Activated CD4-positive, alpha-beta T cell treated with anti-CD3 and anti-CD28 coated beads, Interleukin-2, Interleukin-6, amounts not matched to agents 100 ng/mL and 50 ng/mL, durations not matched to agents 16 hours and 8 hours (primary cell): ENCODE data around the gene ZNF592.

Experiments
- DNase-seq: peaks from one replicate; pipeline ENCODE4 v3.0.0-alpha.2; 2020

ZNF592 gene

GRCh38 chr15:84831613-84832012 lies 83.2 kb downstream of the ZNF592 start:
- DNase-seq, result no peak

- no peak for DNase-seq
Measured at GRCh38 chr15:84832448-84833040, 84.2 kb downstream of the ZNF592 start.

GRCh38 chr15:84833447-84834228 lies 85.2 kb downstream of the ZNF592 start:
- DNase-seq, result no peak

GRCh38 chr15:84834229-84834955 lies 86.0 kb downstream of the ZNF592 start:
- DNase-seq, result no peak

- DNase-seq, result no peak
Measured at GRCh38 chr15:84834969-84835368, 86.6 kb downstream of the ZNF592 start.

- DNase-seq, result no peak
Measured at GRCh38 chr15:84835661-84836337, 87.4 kb downstream of the ZNF592 start.

GRCh38 chr15:84836844-84837243 lies 88.5 kb downstream of the ZNF592 start:
- DNase-seq, result no peak

- no peak for DNase-seq
Measured at GRCh38 chr15:84839714-84840113, 91.3 kb downstream of the ZNF592 start.

- no peak for DNase-seq
Measured at GRCh38 chr15:84840255-84840654, 91.9 kb downstream of the ZNF592 start.

- DNase-seq, result no peak
Measured at GRCh38 chr15:84840741-84841429, 92.5 kb downstream of the ZNF592 start.

GRCh38 chr15:84842781-84843180 lies 94.4 kb downstream of the ZNF592 start:
- DNase-seq, result no peak

GRCh38 chr15:84844964-84845363 lies 96.6 kb downstream of the ZNF592 start:
- no peak for DNase-seq

GRCh38 chr15:84845631-84846030 lies 97.2 kb downstream of the ZNF592 start:
- peak; percentile 59 for DNase-seq

- DNase-seq, result no peak
Measured at GRCh38 chr15:84846269-84846668, 97.9 kb downstream of the ZNF592 start.

- no peak for DNase-seq
Measured at GRCh38 chr15:84847382-84847781, 99.0 kb downstream of the ZNF592 start.

- DNase-seq, result no peak
Measured at GRCh38 chr15:84852212-84852611, 103.8 kb downstream of the ZNF592 start.

GRCh38 chr15:84855136-84855535 lies 106.7 kb downstream of the ZNF592 start:
- DNase-seq, result no peak

GRCh38 chr15:84855765-84856164 lies 107.4 kb downstream of the ZNF592 start:
- DNase-seq, result no peak
